Measurements from ENCODE around the gene SAMD14. TPM values are rescaled to one million over a fixed set of nuclear protein-coding genes. Genes with fewer than 3 reads are reported as not detected.

Gene SAMD14
- total and polyA plus RNA-seq, 2 donors (not counting 1 experiment from before 2014, with no cell fraction given) = 2.1 to 3.8 TPM

GRCh38 chr17:50090971-50091917 lies 38.7 kb downstream of the SAMD14 start:
- H3K27me3 ChIP-seq (ENCODE audit: control insufficient read depth, insufficient read depth, low read length) = no peaks in the 10 kb centered on the region
- no peaks in the 10 kb centered on the region for H4K20me1 ChIP-seq (ENCODE audit: control insufficient read depth, extremely low read depth, insufficient read depth, low read length)
- H3K4me2 ChIP-seq (ENCODE audit: extremely low read depth, insufficient read depth, low read length) = no peak overlapping the region
- H3K9me3 ChIP-seq (ENCODE audit: control insufficient read depth, insufficient read depth, low read depth, low read length) = no peaks in the 10 kb centered on the region
- H3K27ac ChIP-seq (ENCODE audit: insufficient read depth, low read length) = no peak overlapping the region
- peaks cover 11% of the 10 kb centered on the region for H3K4me1 ChIP-seq (ENCODE audit: control insufficient read depth, extremely low read depth, insufficient read depth, low read length)
- no peak for DNase-seq (ENCODE audit: low read depth in 2 of 2)
- peaks cover 25% of the 10 kb centered on the region for H3K36me3 ChIP-seq (ENCODE audit: control insufficient read depth, insufficient read depth, low read length)
- H2AFZ ChIP-seq (ENCODE audit: low read length) = no peak overlapping the region
- H3K79me2 ChIP-seq (ENCODE audit: control insufficient read depth, insufficient read depth, low read length) = no peaks in the 10 kb centered on the region
- no peak overlapping the region for H3K9ac ChIP-seq (ENCODE audit: insufficient read depth, low read length)
- no peak for TF ChIP-seq EZH2 (IDR thresholded peaks at IDR 0.05; ENCODE audit: low read length, missing control alignments)
- H3K4me3 ChIP-seq (replicated peaks in 1 of 4; ENCODE audit: control extremely low read depth in 1 of 4, insufficient read depth in 1 of 4, low read depth in 3 of 4, low read length in 4 of 4) = no peak overlapping the region

GRCh38 chr17:50090071-50090470 lies 39.9 kb downstream of the SAMD14 start:
- Histone ChIP-seq H3K4me1 (ENCODE audit: control insufficient read depth, extremely low read depth, insufficient read depth, low read length) (peaks cover 5% of the 10 kb centered on the region), H3K27me3 (ENCODE audit: control insufficient read depth, insufficient read depth, low read length) (no peaks in the 10 kb centered on the region), H3K36me3 (ENCODE audit: control insufficient read depth, insufficient read depth, low read length) (peaks cover 25% of the 10 kb centered on the region), H3K4me2 (ENCODE audit: extremely low read depth, insufficient read depth, low read length) (no peak overlapping the region), H3K27ac (ENCODE audit: insufficient read depth, low read length) (no peak overlapping the region), H3K79me2 (ENCODE audit: control insufficient read depth, insufficient read depth, low read length) (no peaks in the 10 kb centered on the region), H3K9ac (ENCODE audit: insufficient read depth, low read length) (no peak overlapping the region), H4K20me1 (ENCODE audit: control insufficient read depth, extremely low read depth, insufficient read depth, low read length) (no peaks in the 10 kb centered on the region), H3K4me3 (replicated peaks in 1 of 4; ENCODE audit: control extremely low read depth in 1 of 4, insufficient read depth in 1 of 4, low read depth in 3 of 4, low read length in 4 of 4) (no peak overlapping the region), H2AFZ (ENCODE audit: low read length) (no peak overlapping the region), H3K9me3 (ENCODE audit: control insufficient read depth, insufficient read depth, low read depth, low read length) (no peaks in the 10 kb centered on the region)
- no peak for DNase-seq (ENCODE audit: low read depth in 2 of 2)
- no peak for TF ChIP-seq CTCF (conservative IDR thresholded peaks at IDR 0.05 in 1 of 2, IDR thresholded peaks at IDR 0.05 in 1 of 2; ENCODE audit: low read depth in 1 of 2, low read length in 2 of 2)

- Histone ChIP-seq H3K79me2 (ENCODE audit: control insufficient read depth, insufficient read depth, low read length) (no peaks in the 10 kb centered on the region), H3K4me1 (ENCODE audit: control insufficient read depth, extremely low read depth, insufficient read depth, low read length) (no peaks in the 10 kb centered on the region), H3K4me2 (ENCODE audit: extremely low read depth, insufficient read depth, low read length) (no peak overlapping the region), H3K27me3 (ENCODE audit: control insufficient read depth, insufficient read depth, low read length) (no peaks in the 10 kb centered on the region), H4K20me1 (ENCODE audit: control insufficient read depth, extremely low read depth, insufficient read depth, low read length) (no peaks in the 10 kb centered on the region), H3K9ac (ENCODE audit: insufficient read depth, low read length) (no peak overlapping the region), H3K4me3 (replicated peaks in 1 of 4; ENCODE audit: control extremely low read depth in 1 of 4, insufficient read depth in 1 of 4, low read depth in 3 of 4, low read length in 4 of 4) (no peak overlapping the region), H3K27ac (ENCODE audit: insufficient read depth, low read length) (no peak overlapping the region), H3K9me3 (ENCODE audit: control insufficient read depth, insufficient read depth, low read depth, low read length) (no peaks in the 10 kb centered on the region), H2AFZ (ENCODE audit: low read length) (no peak overlapping the region), H3K36me3 (ENCODE audit: control insufficient read depth, insufficient read depth, low read length) (peaks cover 25% of the 10 kb centered on the region)
- no peak for DNase-seq (ENCODE audit: low read depth in 2 of 2)
- TF ChIP-seq CTCF (conservative IDR thresholded peaks at IDR 0.05 in 1 of 2, IDR thresholded peaks at IDR 0.05 in 1 of 2; ENCODE audit: low read depth in 1 of 2, low read length in 2 of 2) (no peak), EZH2 (IDR thresholded peaks at IDR 0.05; ENCODE audit: low read length, missing control alignments) (no peak)
These were observed 40.8 kb downstream of the SAMD14 start for GRCh38 chr17:50088952-50089825.
